Measurements from ENCODE around the gene NRG2.

- no peak for TF ChIP-seq CTCF (IDR thresholded peaks at IDR 0.05)
- TF ChIP-seq POLR2A (IDR thresholded peaks at IDR 0.05), result no peak
Observed at GRCh38 chr5:139875957-139876356, 167.1 kb downstream of the NRG2 start.

Measured in body of pancreas (tissue), 4 donors.